NOMO-1 treated with dmso at 0.1 percent for 144 hours (cell line): ENCODE results near the gene IFT22.
"Not testable (repeated sequence)": the region's sequence is repeated elsewhere in the genome, so short reads cannot be mapped to it uniquely, and the experiment has no call there.

ENCODE experiments used
- DNase-seq: peaks from one replicate; lab custom pipeline; 2025; ENCODE audit not compliant: unreplicated experiment; lab: John Stamatoyannopoulos, UW

The IFT22 gene

GRCh38 chr7:101315336-101315735, 6.3 kb downstream of the IFT22 start:
- no peak for DNase-seq

GRCh38 chr7:101308245-101309085, 13.1 kb downstream of the IFT22 start:
- no peak for DNase-seq

- DNase-seq, result no peak
Observed at GRCh38 chr7:101306307-101306706, 15.3 kb downstream of the IFT22 start.

GRCh38 chr7:101303102-101303701, 18.4 kb downstream of the IFT22 start:
- no peak for DNase-seq

GRCh38 chr7:101302641-101303101, 18.9 kb downstream of the IFT22 start:
- no peak for DNase-seq

- no peak for DNase-seq
Observed at GRCh38 chr7:101300465-101301376, 20.9 kb downstream of the IFT22 start.

- no peak for DNase-seq
Observed at GRCh38 chr7:101299511-101300464, 21.8 kb downstream of the IFT22 start.

- no peak for DNase-seq
Observed at GRCh38 chr7:101294832-101295121, 26.8 kb downstream of the IFT22 start.

GRCh38 chr7:101294039-101294831, 27.4 kb downstream of the IFT22 start:
- DNase-seq, result no peak

GRCh38 chr7:101293069-101294021, 28.3 kb downstream of the IFT22 start:
- DNase-seq, result not testable (repeated sequence)

- DNase-seq, result not testable (repeated sequence)
Observed at GRCh38 chr7:101292566-101292965, 29.0 kb downstream of the IFT22 start.

GRCh38 chr7:101290186-101291037, 31.2 kb downstream of the IFT22 start:
- not testable (repeated sequence) for DNase-seq

GRCh38 chr7:101289687-101290086, 31.9 kb downstream of the IFT22 start:
- DNase-seq, result not testable (repeated sequence)

- DNase-seq, result no peak
Observed at GRCh38 chr7:101288439-101288838, 33.2 kb downstream of the IFT22 start.

GRCh38 chr7:101287032-101287431, 34.6 kb downstream of the IFT22 start:
- DNase-seq, result no peak

GRCh38 chr7:101285880-101286279, 35.7 kb downstream of the IFT22 start:
- not testable (repeated sequence) for DNase-seq

- DNase-seq, result no peak
Observed at GRCh38 chr7:101285171-101285570, 36.4 kb downstream of the IFT22 start.

GRCh38 chr7:101280912-101281311, 40.7 kb downstream of the IFT22 start:
- DNase-seq, result not testable (repeated sequence)
